Measurements from ENCODE around the gene TRAF3.

The TRAF3 gene

GRCh38 chr14:102781063-102781462 lies 3.8 kb downstream of the TRAF3 start:
- no peak overlapping the region for H3K4me3 ChIP-seq (ENCODE audit: low read depth, low read length)
- TF ChIP-seq, protein P1, sequence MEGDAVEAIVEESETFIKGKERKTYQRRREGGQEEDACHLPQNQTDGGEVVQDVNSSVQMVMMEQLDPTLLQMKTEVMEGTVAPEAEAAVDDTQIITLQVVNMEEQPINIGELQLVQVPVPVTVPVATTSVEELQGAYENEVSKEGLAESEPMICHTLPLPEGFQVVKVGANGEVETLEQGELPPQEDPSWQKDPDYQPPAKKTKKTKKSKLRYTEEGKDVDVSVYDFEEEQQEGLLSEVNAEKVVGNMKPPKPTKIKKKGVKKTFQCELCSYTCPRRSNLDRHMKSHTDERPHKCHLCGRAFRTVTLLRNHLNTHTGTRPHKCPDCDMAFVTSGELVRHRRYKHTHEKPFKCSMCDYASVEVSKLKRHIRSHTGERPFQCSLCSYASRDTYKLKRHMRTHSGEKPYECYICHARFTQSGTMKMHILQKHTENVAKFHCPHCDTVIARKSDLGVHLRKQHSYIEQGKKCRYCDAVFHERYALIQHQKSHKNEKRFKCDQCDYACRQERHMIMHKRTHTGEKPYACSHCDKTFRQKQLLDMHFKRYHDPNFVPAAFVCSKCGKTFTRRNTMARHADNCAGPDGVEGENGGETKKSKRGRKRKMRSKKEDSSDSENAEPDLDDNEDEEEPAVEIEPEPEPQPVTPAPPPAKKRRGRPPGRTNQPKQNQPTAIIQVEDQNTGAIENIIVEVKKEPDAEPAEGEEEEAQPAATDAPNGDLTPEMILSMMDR (IDR thresholded peaks at IDR 0.05; ENCODE audit: low read depth, low read length), result no peak

DNA sequence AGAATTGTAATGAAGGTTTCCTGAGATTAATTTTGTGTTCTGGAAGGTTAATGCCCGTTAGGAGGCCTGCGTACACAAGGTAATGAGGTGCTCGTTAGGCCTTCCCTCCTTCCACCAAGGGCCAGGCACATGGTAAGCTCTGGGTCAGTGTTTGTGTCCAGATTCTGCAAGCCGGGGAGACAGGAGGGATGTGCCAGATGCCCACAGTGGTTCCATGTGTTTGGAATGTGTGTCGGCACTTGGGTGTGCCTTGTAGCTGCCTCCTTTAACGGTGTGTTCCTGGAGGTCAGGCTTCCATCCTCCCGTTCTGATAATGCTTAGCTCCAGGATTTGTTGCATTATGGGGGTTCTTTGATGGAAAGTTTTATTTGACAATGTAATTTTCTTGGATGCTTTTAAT lies 5.7 kb downstream of the TRAF3 start:
- H3K4me3 ChIP-seq (ENCODE audit: low read depth, low read length), result no peak overlapping the region
- TF ChIP-seq, protein P1 (IDR thresholded peaks at IDR 0.05; ENCODE audit: low read depth, low read length), result no peak

GRCh38 chr14:102784892-102785594 lies 7.8 kb downstream of the TRAF3 start:
- no peak overlapping the region for H3K4me3 ChIP-seq (ENCODE audit: low read depth, low read length)
- TF ChIP-seq, protein P1 (IDR thresholded peaks at IDR 0.05; ENCODE audit: low read depth, low read length), result no peak

DNA sequence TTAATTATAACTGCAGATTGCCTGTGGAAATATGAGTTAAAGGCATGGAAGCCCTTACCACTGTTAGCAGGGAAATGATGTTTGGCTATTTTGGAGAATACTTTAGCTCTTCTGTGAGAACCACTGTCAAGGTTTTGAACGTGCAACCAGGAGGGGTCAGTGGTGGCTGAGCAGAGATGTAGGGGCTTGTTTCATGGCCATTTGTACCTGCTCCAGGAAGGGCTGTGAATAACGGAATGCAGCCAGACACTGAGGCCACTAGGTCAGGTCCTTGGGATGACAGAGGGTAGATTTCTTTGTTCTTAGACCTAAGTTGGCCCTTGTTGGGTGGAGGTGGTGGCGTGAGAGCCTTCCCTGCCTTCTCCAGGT lies 8.3 kb downstream of the TRAF3 start:
- TF ChIP-seq, protein P1 (IDR thresholded peaks at IDR 0.05; ENCODE audit: low read depth, low read length), result no peak
- no peak overlapping the region for H3K4me3 ChIP-seq (ENCODE audit: low read depth, low read length)

DNA sequence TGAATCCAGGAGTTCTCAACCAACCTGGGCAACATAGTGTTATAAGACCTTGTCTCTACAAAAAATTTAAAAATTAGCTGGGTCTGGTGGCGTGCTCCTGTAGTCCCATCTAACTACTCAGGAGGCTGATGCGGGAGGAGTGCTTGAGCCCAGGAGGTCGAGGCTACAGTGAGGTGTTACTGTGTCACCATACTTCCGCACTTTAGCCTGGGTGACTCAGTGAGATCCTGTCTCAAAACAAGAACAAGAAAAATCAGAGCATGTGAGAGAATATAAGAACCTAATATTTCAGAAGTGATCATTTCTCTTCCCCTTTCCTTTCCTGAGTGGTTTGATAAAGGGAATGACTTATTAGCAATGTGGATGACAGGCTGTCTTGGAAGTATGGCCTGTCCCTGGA lies 9.5 kb downstream of the TRAF3 start:
- TF ChIP-seq, protein P1 (IDR thresholded peaks at IDR 0.05; ENCODE audit: low read depth, low read length), result no peak
- no peak overlapping the region for H3K4me3 ChIP-seq (ENCODE audit: low read depth, low read length)

DNA sequence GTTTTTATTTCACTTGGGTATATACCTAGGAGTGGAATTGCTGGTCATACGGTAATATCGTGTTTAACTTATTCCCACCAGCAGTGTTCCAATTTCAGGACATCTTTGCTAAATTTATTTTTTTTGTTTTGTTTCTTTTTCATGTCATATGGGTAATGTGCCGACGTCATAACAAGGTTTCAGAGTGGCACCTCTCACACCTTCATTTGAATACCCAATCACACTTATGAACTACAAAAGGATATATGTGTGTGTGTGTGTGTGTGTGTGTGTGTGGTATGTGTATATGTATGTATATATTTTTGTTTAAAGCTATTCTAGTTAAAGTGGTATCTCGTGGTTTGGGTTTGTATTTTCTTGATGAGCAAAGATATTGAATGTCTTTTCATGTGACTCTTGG lies 12.1 kb downstream of the TRAF3 start:
- TF ChIP-seq, protein P1 (IDR thresholded peaks at IDR 0.05; ENCODE audit: low read depth, low read length), result no peak
- no peak overlapping the region for H3K4me3 ChIP-seq (ENCODE audit: low read depth, low read length)

- TF ChIP-seq, protein P1 (IDR thresholded peaks at IDR 0.05; ENCODE audit: low read depth, low read length), result no peak
- H3K4me3 ChIP-seq (ENCODE audit: low read depth, low read length), result no peak overlapping the region
Measured at GRCh38 chr14:102793531-102794328, 16.5 kb downstream of the TRAF3 start.

Data from WI38 (cell line).